K562 (cell line): ENCODE results near the gene FGD1. TPM values are rescaled to one million over a fixed set of nuclear protein-coding genes. Genes with fewer than 3 reads are reported as not detected.

Experiments
- ATAC-seq: fragments of 200-7000 bp; cut with Tn5 transposase; 3 replicates; pipeline ENCODE4 v1.9.1; 2020; ENCODE audit warnings: moderate library complexity
- BruUV-seq: library from RNA; stranded (reverse); fragments of 400-500 nt; replicated peaks from 2 replicates; lab custom pipeline; 2021; lab: Mats Ljungman, UMichigan
- CTCF ChIA-PET: fragments of 300-600 bp; formaldehyde crosslinking; extraction: SDS; loops from one replicate; lab custom pipeline; 2021; ENCODE audit warnings: low intra/inter-chr PET ratio; lab: Yijun Ruan, JAX
- POLR2A ChIA-PET: fragments of 300-600, 350-650 bp; sonication (Branson Sonifier 250); formaldehyde crosslinking; extraction: SDS; loops from one replicate; lab custom pipeline; 2021; ENCODE audit warnings: antibody characterized with exemption, inconsistent platforms; lab: Yijun Ruan, JAX
- DNase-seq, 4 experiments: peaks; one replicate each; pipeline versions ENCODE4 v3.0.0 to v3.0.0-alpha.2; 2011 to 2018; ENCODE audit warnings: low spot score in 3 of 4, mixed read lengths in 3 of 4; ENCODE audit errors: extremely low read depth in 1 of 4
- FAIRE-seq: peaks from 2 replicates; lab custom pipeline; 2011; peaks lifted over from hg19 to GRCh38; lab: Jason Lieb, UNC
- H2AFZ ChIP-seq: 2 replicates; pipeline ENCODE4 v1.6.0; 2011; ENCODE audit warnings: low read depth, low read length, control low read depth, inconsistent platforms
- H3K27ac ChIP-seq: fragments of 200-600 bp; 3 replicates; pipeline ENCODE4 v1.8.0; 2011; ENCODE audit warnings: low read depth, mild to moderate bottlenecking, control low read depth, inconsistent platforms, low read length, moderate library complexity, mixed read lengths; ENCODE audit errors: extremely low read depth
- H3K27me3 ChIP-seq, 2 experiments: fragments of 300-600 bp in 1 of 2; 2 replicates in 1 of 2; 3 replicates in 1 of 2; pipeline versions ENCODE4 v1.6.0 to v1.8.0; 2011; ENCODE audit warnings: inconsistent platforms in 2 of 2, low read length in 2 of 2, mild to moderate bottlenecking in 1 of 2, mixed read lengths in 1 of 2, moderate library complexity in 1 of 2; ENCODE audit not compliant: control insufficient read depth in 2 of 2, insufficient read depth in 2 of 2
- H3K36me3 ChIP-seq: fragments of 300-600 bp; 3 replicates; pipeline ENCODE4 v1.8.0; 2011; ENCODE audit warnings: mild to moderate bottlenecking, low read length, inconsistent platforms; ENCODE audit not compliant: control insufficient read depth, insufficient read depth
- H3K4me1 ChIP-seq, 2 experiments: fragments of 200-600 bp in 1 of 2; replicated peaks in 1 of 2; 2 replicates in 1 of 2; 3 replicates in 1 of 2; pipeline versions ENCODE4 v1.5.1 to v1.8.0; 2011; ENCODE audit warnings: inconsistent platforms in 2 of 2, low read length in 2 of 2, mild to moderate bottlenecking in 1 of 2, mixed read lengths in 1 of 2, moderate library complexity in 1 of 2; ENCODE audit not compliant: control insufficient read depth in 2 of 2, insufficient read depth in 2 of 2
- H3K4me2 ChIP-seq: 2 replicates; pipeline ENCODE4 v1.6.1; 2011; ENCODE audit warnings: low read length, control low read depth, inconsistent platforms, mixed read lengths; ENCODE audit not compliant: insufficient read depth
- H3K4me3 ChIP-seq: fragments of 200-600 bp; sonication (generic), shearing (Covaris generic); 2 replicates; pipeline ENCODE4 v1.5.1; 2016; ENCODE audit warnings: control low read depth, inconsistent platforms
- H3K79me2 ChIP-seq: fragments of 200-600 bp; 3 replicates; pipeline ENCODE4 v1.8.0; 2011; ENCODE audit warnings: low read length, inconsistent platforms; ENCODE audit not compliant: control insufficient read depth, insufficient read depth
- H3K9ac ChIP-seq, 2 experiments: 2 replicates each; pipeline versions ENCODE4 v1.6.0 to v1.6.1; 2011; ENCODE audit warnings: low read depth in 2 of 2, low read length in 2 of 2, control low read depth in 1 of 2, inconsistent platforms in 1 of 2, mild to moderate bottlenecking in 1 of 2, mixed read lengths in 1 of 2; ENCODE audit not compliant: insufficient read depth in 1 of 2
- H3K9me1 ChIP-seq: one replicate; pipeline ENCODE4 v1.6.0; 2011; ENCODE audit warnings: inconsistent platforms, mild to moderate bottlenecking, low read length, moderate library complexity; ENCODE audit not compliant: control insufficient read depth, insufficient read depth
- H3K9me3 ChIP-seq: replicated peaks from 2 replicates; pipeline ENCODE4 v1.5.1; 2011; ENCODE audit warnings: low read depth, low read length, inconsistent platforms; ENCODE audit not compliant: control insufficient read depth, insufficient read depth
- H4K20me1 ChIP-seq: replicated peaks from 2 replicates; pipeline ENCODE4 v1.6.1; 2011; ENCODE audit warnings: low read length, inconsistent platforms, mixed read lengths; ENCODE audit not compliant: control insufficient read depth, insufficient read depth
- CCNT2 ChIP-seq: IDR thresholded peaks from 2 replicates; pipeline ENCODE4 v1.6.1; 2011; ENCODE audit warnings: borderline replicate concordance, low read depth, mild to moderate bottlenecking, moderate library complexity, mixed read lengths, low read length; ENCODE audit not compliant: insufficient read length; ENCODE audit errors: extremely low read depth
- KDM1A ChIP-seq, 2 experiments: fragments of 450-650 bp; IDR thresholded peaks; 2 replicates each; pipeline ENCODE4 v1.6.1; 2016; ENCODE audit warnings: mild to moderate bottlenecking in 2 of 2
- PRMT5 ChIP-seq: sonication (generic); formaldehyde crosslinking; IDR thresholded peaks from 2 replicates; pipeline ENCODE4 v1.5.0; 2020; ENCODE audit warnings: missing genetic modification reagents
- SREBF1 ChIP-seq: fragments of 150-350 bp; IDR thresholded peaks from 2 replicates; pipeline ENCODE4 v1.6.1; 2014; ENCODE audit warnings: antibody characterized with exemption, low read depth, low read length, borderline replicate concordance
- ZC3H8 ChIP-seq: fragments of 450-650 bp; IDR thresholded peaks from 2 replicates; pipeline ENCODE4 v1.6.1; 2017
- ZFX ChIP-seq: sonication (generic); formaldehyde crosslinking; IDR thresholded peaks from 2 replicates; pipeline ENCODE4 v1.8.0; 2022; ENCODE audit warnings: mild to moderate bottlenecking, missing genetic modification reagents, moderate library complexity
- WGBS: fragments of 100-300 bp; shearing (Covaris generic); methylation state at CpG from one replicate; pipeline ENCODE4 v1.1.6; 2016; ENCODE audit warnings: low coverage, mixed read lengths; ENCODE audit not compliant: insufficient coverage; ENCODE audit errors: missing lambda C conversion rate; 5-methylcytosine and 5-hydroxymethylcytosine counted together
- in situ Hi-C: fragments of 300-500 bp; cut with MboI; formaldehyde crosslinking; loops from 4 replicates; pipeline ENCODE4 v1.15.0; 2018; ENCODE audit warnings: inconsistent platforms, mixed read lengths
- intact Hi-C: fragments of 100-400 bp; cut with micrococcal nuclease; formaldehyde crosslinking; loops from 2 replicates; pipeline ENCODE4 v1.14.2; 2022
- polyA plus RNA-seq, 8 experiments: library from polyadenylated mRNA; depleted of rRNA in 4 of 8; stranded (reverse) in 5 of 8; unstranded in 3 of 8; fragments of >200 nt; fragmentation: Nextera tagmentation in 2 of 8; fragmentation: Illumina TruSeq in 1 of 8; extraction: Ambion mirVana in 2 of 8; extraction: Trizol in 1 of 8; gene quantifications; 2 replicates each; pipeline versions ENCODE4 v1.2.1 to v1.2.3, GENCODE V29; 2011 to 2014; ENCODE audit warnings: inconsistent platforms in 1 of 8, missing spikeins in 1 of 8
- total RNA-seq, 7 experiments: library from RNA; depleted of rRNA in 6 of 7; stranded (reverse); fragments of >200 nt in 6 of 7; fragmentation: Illumina TruSeq in 2 of 7; extraction: Trizol in 2 of 7; gene quantifications; 2 replicates each; pipeline versions ENCODE4 v1.2.1 to v1.2.3, GENCODE V29; 2011 to 2021; ENCODE audit warnings: low replicate concordance in 1 of 7

The FGD1 gene
- total and polyA plus RNA-seq, 9 of the 15 experiments (the other 6 are each of a cell fraction or from before 2014, with no cell fraction given) = 0.01 to 0.09 (median 0.04) TPM; not detected in 2

DNA sequence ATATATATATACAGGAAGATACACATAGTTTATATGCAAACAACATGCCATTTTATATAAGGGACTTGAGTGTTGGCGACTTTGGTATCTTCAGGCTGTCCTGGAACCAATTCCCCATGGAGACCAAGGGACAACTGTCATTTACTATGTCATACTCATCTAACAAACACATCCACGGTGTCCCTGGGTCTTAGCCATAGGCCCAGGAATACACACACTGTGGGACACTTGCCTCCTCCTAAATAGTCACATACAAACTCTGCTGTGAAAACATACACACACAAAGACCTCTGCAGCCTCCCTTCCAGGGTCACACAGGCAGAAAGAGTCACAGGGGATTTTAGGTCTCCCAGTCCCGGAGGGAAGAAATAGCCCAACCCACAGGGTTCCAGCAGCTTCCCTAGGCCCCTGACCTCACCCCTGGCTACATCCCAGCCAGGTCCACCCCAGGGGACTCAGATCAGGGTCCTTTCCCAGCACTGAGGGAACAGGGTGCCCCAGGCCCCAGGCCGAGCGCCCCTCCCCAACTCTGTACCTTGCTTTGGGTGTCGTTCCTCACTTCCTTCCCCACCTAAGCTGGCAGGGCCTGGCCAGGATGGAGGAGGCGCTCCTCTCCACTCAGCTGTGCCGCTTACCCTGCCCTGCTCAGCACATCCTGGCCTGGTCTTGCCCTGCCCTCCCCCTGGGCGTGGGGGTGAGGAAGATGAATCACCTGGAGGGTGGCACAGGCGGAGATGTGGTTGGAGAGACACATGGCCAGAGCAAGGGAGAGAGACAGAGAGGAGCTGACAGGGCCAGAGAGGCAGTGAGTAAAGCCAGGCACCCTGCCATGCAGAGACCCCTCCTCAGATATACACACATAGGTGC is 21.8 kb downstream of the FGD1 start:
- Histone ChIP-seq H3K27me3 (peaks cover 0 to 28% of the 10 kb centered on the region in 2 experiments; a peak in 3 of 5 replicates), H3K9me1 (no peaks in the 10 kb centered on the region), H4K20me1 (no peaks in the 10 kb centered on the region), H3K9ac (no peak overlapping the region), H3K4me2 (no peak overlapping the region), H3K36me3 (no peaks in the 10 kb centered on the region), H3K9me3 (no peaks in the 10 kb centered on the region), H3K4me3 (no peak overlapping the region), H3K27ac (no peak overlapping the region), H3K79me2 (no peaks in the 10 kb centered on the region), H2AFZ (no peak overlapping the region), H3K4me1 (no peaks in the 10 kb centered on the region)
- intact Hi-C loops (no loop called here), in situ Hi-C loops (no loop called here)
- POLR2A ChIA-PET = no interaction called here
- BruUV-seq = no TSS peak
- WGBS = 0% methylated on average over 5 of the region's 10 CpGs
- no peak for DNase-seq
- no peak for TF ChIP-seq PRMT5 (CRISPR knock-in tag)
- no peak for TF ChIP-seq ZC3H8
- TF ChIP-seq ZFX = no peak
- no peak for TF ChIP-seq SREBF1
- TF ChIP-seq CCNT2 = no peak
- no peak for TF ChIP-seq KDM1A (IDR thresholded peaks at IDR 0.05)
- ATAC-seq = no peak
- FAIRE-seq = no peak
- CTCF ChIA-PET = no interaction called here
